B cell (primary cell): ENCODE data around the gene DPAGT1. TPM values are rescaled to one million over a fixed set of nuclear protein-coding genes. Genes with fewer than 3 reads are reported as not detected.

Experiments
- ATAC-seq: fragments of 200-7000 bp; cut with Tn5 transposase; one replicate; pipeline ENCODE4 v1.10.0; 2021; ENCODE audit warnings: low read depth, mild to moderate bottlenecking, moderate number of reproducible peaks, moderate library complexity
- CTCF ChIA-PET: fragments of 350-600 bp; sonication (Branson Sonifier 250); formaldehyde crosslinking; loops from one replicate; lab custom pipeline; 2021; ENCODE audit warnings: antibody characterized with exemption, inconsistent platforms; lab: Charles Lee
- POLR2A ChIA-PET: fragments of 350-600 bp; sonication (Branson Sonifier 250); formaldehyde crosslinking; loops from one replicate; lab custom pipeline; 2021; ENCODE audit warnings: antibody characterized with exemption; lab: Charles Lee
- DNase-seq: peaks from one replicate; pipeline ENCODE4 v3.0.0; 2013
- H2AFZ ChIP-seq: 2 replicates; pipeline ENCODE4 v1.6.1; 2012; ENCODE audit warnings: mild to moderate bottlenecking, low read depth, low read length; ENCODE audit not compliant: insufficient read depth, poor library complexity, severe bottlenecking
- H3K27ac ChIP-seq, 2 donors: 1 replicate in 1 of 2; 2 replicates in 1 of 2; pipeline ENCODE4 v1.5.1; 2012 to 2013; ENCODE audit warnings: low read length in 2 of 2, mild to moderate bottlenecking in 2 of 2, moderate library complexity in 1 of 2
- H3K27me3 ChIP-seq, 4 experiments: fragments of 200-600 bp in 1 of 4; sonication (generic) in 1 of 4; replicated peaks in 1 of 4; 1 replicate in 2 of 4; 2 replicates in 2 of 4; pipeline versions ENCODE4 v1.6.1 to v1.7.0; 2013 to 2016; ENCODE audit warnings: low read length in 3 of 4, mild to moderate bottlenecking in 2 of 4, mixed read lengths in 1 of 4, moderate library complexity in 1 of 4; ENCODE audit not compliant: insufficient read depth in 4 of 4, control insufficient read depth in 3 of 4; ENCODE audit errors: control extremely low read depth in 1 of 4
- H3K36me3 ChIP-seq, 2 experiments: replicated peaks in 1 of 2; 1 replicate in 1 of 2; 2 replicates in 1 of 2; pipeline versions ENCODE4 v1.6.1 to v1.7.1; 2013; ENCODE audit warnings: low read length in 1 of 2; ENCODE audit not compliant: insufficient read depth in 2 of 2, control insufficient read depth in 1 of 2; ENCODE audit errors: control extremely low read depth in 1 of 2, extremely low read depth in 1 of 2
- H3K4me1 ChIP-seq, 2 donors: fragments of 200-600 bp in 1 of 2; sonication (generic) in 1 of 2; 1 replicate in 1 of 2; 2 replicates in 1 of 2; pipeline versions ENCODE4 v1.5.1 to v1.6.1; 2013 to 2017; ENCODE audit warnings: low read length in 2 of 2; ENCODE audit not compliant: control insufficient read depth in 2 of 2, insufficient read depth in 2 of 2
- H3K4me2 ChIP-seq: replicated peaks from 2 replicates; pipeline ENCODE3; 2012; ENCODE audit warnings: mild to moderate bottlenecking, low read depth, low read length; ENCODE audit not compliant: poor library complexity, severe bottlenecking
- H3K4me3 ChIP-seq, 5 experiments: fragments of 200-600 bp in 1 of 5; sonication (generic) in 1 of 5; 1 replicate in 3 of 5; 2 replicates in 2 of 5; pipeline versions ENCODE4 v1.5.1 to v1.7.0; 2011 to 2016; ENCODE audit warnings: low read length in 4 of 5, mild to moderate bottlenecking in 4 of 5, low read depth in 2 of 5, control low read depth in 1 of 5, moderate library complexity in 1 of 5; ENCODE audit not compliant: insufficient read depth in 1 of 5; ENCODE audit errors: control extremely low read depth in 1 of 5, extremely low read depth in 1 of 5
- H3K79me2 ChIP-seq: fragments of 200-600 bp; sonication (generic); one replicate; pipeline ENCODE4 v1.6.0; 2016; ENCODE audit warnings: low read length; ENCODE audit not compliant: control insufficient read depth, insufficient read depth
- H3K9ac ChIP-seq: fragments of 200-600 bp; sonication (generic); 2 replicates; pipeline ENCODE4 v1.6.1; 2017; ENCODE audit warnings: mild to moderate bottlenecking, low read length, moderate library complexity
- H3K9me3 ChIP-seq, 3 donors: one replicate each; pipeline versions ENCODE4 v1.6.1 to v1.7.1; 2013; ENCODE audit warnings: low read length in 2 of 3; ENCODE audit not compliant: control insufficient read depth in 2 of 3, insufficient read depth in 1 of 3; ENCODE audit errors: control extremely low read depth in 1 of 3
- H4K20me1 ChIP-seq: 2 replicates; pipeline ENCODE4 v1.6.0; 2012; ENCODE audit warnings: mild to moderate bottlenecking, low read length; ENCODE audit not compliant: insufficient read depth, control insufficient read depth, poor library complexity, severe bottlenecking
- H3K27ac Mint-ChIP-seq: one replicate; pipeline ENCODE4 v1.8.0; 2021; ENCODE audit warnings: mixed read lengths
- H3K27me3 Mint-ChIP-seq: one replicate; pipeline ENCODE4 v1.8.0; 2021; ENCODE audit warnings: mixed read lengths
- H3K4me1 Mint-ChIP-seq: one replicate; pipeline ENCODE4 v1.8.0; 2021; ENCODE audit warnings: mixed read lengths
- H3K4me3 Mint-ChIP-seq: one replicate; pipeline ENCODE4 v1.8.0; 2021; ENCODE audit warnings: mixed read lengths
- H3K9me3 Mint-ChIP-seq: one replicate; pipeline ENCODE4 v1.8.0; 2022; ENCODE audit warnings: mixed read lengths; ENCODE audit not compliant: insufficient read depth
- EZH2 ChIP-seq: IDR thresholded peaks from 2 replicates; pipeline ENCODE4 v1.6.1; 2012; ENCODE audit warnings: borderline replicate concordance, low read depth, mild to moderate bottlenecking, moderate library complexity, low read length; ENCODE audit not compliant: insufficient read depth, poor library complexity, severe bottlenecking
- WGBS: methylation state at CpG from one replicate; pipeline ENCODE4 v1.1.5; 2013; ENCODE audit warnings: missing lambda C conversion rate; ENCODE audit not compliant: insufficient coverage; 5-methylcytosine and 5-hydroxymethylcytosine counted together
- intact Hi-C: fragments of 100-400 bp; cut with micrococcal nuclease; formaldehyde crosslinking; loops from one replicate; pipeline ENCODE4 v1.10.0; 2022
- polyA plus RNA-seq: library from polyadenylated mRNA; depleted of rRNA; stranded (reverse); fragments of >200 nt; gene quantifications from 2 replicates; pipeline ENCODE4 v1.2.3, GENCODE V29; 2012
- total RNA-seq, 2 donors: library from RNA; stranded (reverse); fragments of 120-200 nt in 1 of 2; gene quantifications; 1 replicate in 1 of 2; 2 replicates in 1 of 2; pipeline versions ENCODE4 v1.2.3 to v1.2.4, GENCODE V29; 2013 to 2022
- TF ChIP-seq, protein P1 (sequence below): fragments of 200-600 bp; IDR thresholded peaks from one replicate; pipeline ENCODE4 v1.8.0; 2022; ENCODE audit warnings: antibody characterized with exemption, mild to moderate bottlenecking

DPAGT1 gene
- total and polyA plus RNA-seq, 2 donors (not counting 1 experiment from before 2014, with no cell fraction given): 38.3 to 64.3 TPM

DNA sequence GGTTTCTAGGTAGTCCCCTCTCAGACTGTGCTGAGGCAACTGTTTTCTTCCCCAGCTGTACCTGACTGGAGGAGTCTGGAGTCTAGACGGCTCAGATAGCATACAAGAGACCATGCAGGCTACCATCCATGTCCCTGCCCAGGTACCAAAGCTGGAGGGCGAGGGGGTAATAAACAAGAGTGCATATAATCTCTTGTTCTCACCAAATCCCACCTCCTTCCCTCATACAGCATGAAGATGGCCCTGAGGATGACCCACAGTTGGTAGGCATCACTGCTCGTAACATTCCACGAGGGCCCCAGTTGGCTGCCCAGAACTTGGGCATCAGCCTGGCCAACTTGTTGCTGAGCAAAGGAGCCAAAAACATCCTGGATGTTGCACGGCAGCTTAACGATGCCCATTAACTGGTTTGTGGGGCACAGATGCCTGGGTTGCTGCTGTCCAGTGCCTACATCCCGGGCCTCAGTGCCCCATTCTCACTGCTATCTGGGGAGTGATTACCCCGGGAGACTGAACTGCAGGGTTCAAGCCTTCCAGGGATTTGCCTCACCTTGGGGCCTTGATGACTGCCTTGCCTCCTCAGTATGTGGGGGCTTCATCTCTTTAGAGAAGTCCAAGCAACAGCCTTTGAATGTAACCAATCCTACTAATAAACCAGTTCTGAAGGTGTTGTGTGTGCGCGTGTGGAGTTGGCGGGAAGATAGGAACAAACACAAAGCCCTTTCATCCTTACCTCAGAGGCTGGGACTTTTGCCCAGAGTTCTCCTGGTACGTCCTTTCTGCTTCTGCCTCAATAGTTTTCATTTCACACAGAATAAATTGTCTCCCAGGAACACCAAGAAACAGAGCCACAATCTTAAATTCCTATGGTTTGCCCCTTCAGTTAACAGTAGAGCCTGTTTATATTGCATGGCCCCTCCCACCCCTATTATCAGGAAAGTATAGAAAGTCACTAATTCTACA lies 8.5 kb downstream of the DPAGT1 start:
- Histone ChIP-seq H3K36me3 (peaks cover 4 to 21% of the 10 kb centered on the region in 2 experiments), H3K4me1 (peaks cover 22 to 40% of the 10 kb centered on the region in 2 donors), H3K27me3 (no peaks in the 10 kb centered on the region), H3K4me3 (peak overlapping the region in 1 of 5 experiments; percentile 85), H4K20me1 (peaks cover 11% of the 10 kb centered on the region), H2AFZ (no peak overlapping the region), H3K9ac (peak overlapping the region; percentile 83), H3K27ac (no peak overlapping the region), H3K79me2 (peaks cover 29% of the 10 kb centered on the region), H3K9me3 (no peaks in the 10 kb centered on the region), H3K4me2 (peak overlapping the region; percentile 91)
- WGBS: 77% methylated on average over 12 of the region's 12 CpGs
- ChIA-PET CTCF (interaction anchor here (1.6 to 2.4 kb wide), 2 partner anchors 8 to 231 kb away, joined by 5 to 13 read pairs; partner anchors contain the start of gene HMBS), POLR2A (no interaction called here)
- ATAC-seq (no peak), DNase-seq (no peak)
- Mint-ChIP-seq H3K4me1 (peaks cover 38% of the 10 kb centered on the region), H3K9me3 (no peaks in the 10 kb centered on the region), H3K27me3 (no peaks in the 10 kb centered on the region), H3K4me3 (peak overlapping the region; percentile 96), H3K27ac (no peak overlapping the region)
- TF ChIP-seq, protein P1, sequence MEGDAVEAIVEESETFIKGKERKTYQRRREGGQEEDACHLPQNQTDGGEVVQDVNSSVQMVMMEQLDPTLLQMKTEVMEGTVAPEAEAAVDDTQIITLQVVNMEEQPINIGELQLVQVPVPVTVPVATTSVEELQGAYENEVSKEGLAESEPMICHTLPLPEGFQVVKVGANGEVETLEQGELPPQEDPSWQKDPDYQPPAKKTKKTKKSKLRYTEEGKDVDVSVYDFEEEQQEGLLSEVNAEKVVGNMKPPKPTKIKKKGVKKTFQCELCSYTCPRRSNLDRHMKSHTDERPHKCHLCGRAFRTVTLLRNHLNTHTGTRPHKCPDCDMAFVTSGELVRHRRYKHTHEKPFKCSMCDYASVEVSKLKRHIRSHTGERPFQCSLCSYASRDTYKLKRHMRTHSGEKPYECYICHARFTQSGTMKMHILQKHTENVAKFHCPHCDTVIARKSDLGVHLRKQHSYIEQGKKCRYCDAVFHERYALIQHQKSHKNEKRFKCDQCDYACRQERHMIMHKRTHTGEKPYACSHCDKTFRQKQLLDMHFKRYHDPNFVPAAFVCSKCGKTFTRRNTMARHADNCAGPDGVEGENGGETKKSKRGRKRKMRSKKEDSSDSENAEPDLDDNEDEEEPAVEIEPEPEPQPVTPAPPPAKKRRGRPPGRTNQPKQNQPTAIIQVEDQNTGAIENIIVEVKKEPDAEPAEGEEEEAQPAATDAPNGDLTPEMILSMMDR: no peak
- no peak for TF ChIP-seq EZH2
- intact Hi-C loops: no loop called here
